Colonic mucosa (tissue), 4 donors: ENCODE results near the gene ZNF610. TPM values are rescaled to one million over a fixed set of nuclear protein-coding genes. Genes with fewer than 3 reads are reported as not detected.
"Not testable (repeated sequence)": the region's sequence is repeated elsewhere in the genome, so short reads cannot be mapped to it uniquely, and the experiment has no call there.

Experiments
- DNase-seq: peaks from one replicate; pipeline ENCODE4 v3.0.0-alpha.2; 2020
- H3K27ac ChIP-seq: fragments of 200-600 bp; one replicate; pipeline ENCODE4 v1.8.0; 2021
- H3K27me3 ChIP-seq: fragments of 200-600 bp; one replicate; pipeline ENCODE4 v1.8.0; 2021
- H3K36me3 ChIP-seq: fragments of 200-600 bp; one replicate; pipeline ENCODE4 v1.8.0; 2021
- H3K4me1 ChIP-seq: fragments of 200-600 bp; one replicate; pipeline ENCODE4 v1.8.0; 2021; ENCODE audit warnings: mild to moderate bottlenecking
- H3K4me3 ChIP-seq: fragments of 200-600 bp; one replicate; pipeline ENCODE4 v1.8.0; 2021
- H3K9ac ChIP-seq, 2 donors: one replicate each; pipeline ENCODE4 v1.7.0; 2013; ENCODE audit warnings: control low read depth in 2 of 2, low read depth in 2 of 2, low read length in 2 of 2
- H3K9me3 ChIP-seq: fragments of 200-600 bp; one replicate; pipeline ENCODE4 v1.8.0; 2021
- CTCF ChIP-seq: fragments of 200-600 bp; IDR thresholded peaks from one replicate; pipeline ENCODE4 v1.8.0; 2022; ENCODE audit warnings: antibody characterized with exemption, mild to moderate bottlenecking
- intact Hi-C: fragments of 100-400 bp; cut with DNase I; formaldehyde crosslinking; loops from one replicate; pipeline ENCODE4 v1.14.1; 2022
- total RNA-seq, 2 donors: library from RNA; stranded (reverse); fragmentation: NEBNext Ultra II Directional in 1 of 2; extraction: Animal tissue kit (Norgen Biotek cat#: 25700) in 1 of 2; gene quantifications; one replicate each; pipeline ENCODE4 v1.2.1, GENCODE V29; 2021
- donor health status: healthy.
- donor health status: DM: no; HTN: no; CAD: no.
- donor health status: DM: no; HTN: no; CAD: no.

The ZNF610 gene
- total RNA-seq, result 1 to 10 TPM in 1 of 2 donors, under 1 TPM in 1; 0.84 to 1.6 TPM

- H3K9ac ChIP-seq, result peak within 1 kb of the TSS; percentile 84 to 85
- intact Hi-C loops, result no loop called here
- H3K27me3 ChIP-seq, result no peaks in the 10 kb centered on the region
- no peaks in the 10 kb centered on the region for H3K4me1 ChIP-seq
- H3K27ac ChIP-seq, result peak within 1 kb of the TSS; percentile 37
- peak; percentile 92 for DNase-seq
- peaks cover 3% of the 10 kb centered on the region for H3K9me3 ChIP-seq
- no peak for TF ChIP-seq CTCF
- H3K36me3 ChIP-seq, result no peaks in the 10 kb centered on the region
- H3K4me3 ChIP-seq, result peak within 1 kb of the TSS; percentile 70
Measured at GRCh38 chr19:52336117-52336790, at the start of gene ZNF610. TSS of gene ZNF610 (plus strand) at chr19:52336243. CDS start at chr19:52349173, 12,930 bp downstream.

- Histone ChIP-seq H3K36me3 (no peaks in the 10 kb centered on the region), H3K4me3 (no peak overlapping the region), H3K27ac (no peak overlapping the region), H3K9me3 (no peaks in the 10 kb centered on the region), H3K27me3 (no peaks in the 10 kb centered on the region), H3K4me1 (no peaks in the 10 kb centered on the region), H3K9ac (no peak overlapping the region)
- no peak for DNase-seq
- intact Hi-C loops, result no loop called here
- no peak for TF ChIP-seq CTCF
Measured at GRCh38 chr19:52286256-52286655, 49.8 kb upstream of the ZNF610 start.

GRCh38 chr19:52291781-52292180, 44.3 kb upstream of the ZNF610 start:
- Histone ChIP-seq H3K27ac (no peak overlapping the region), H3K4me1 (no peaks in the 10 kb centered on the region), H3K36me3 (no peaks in the 10 kb centered on the region), H3K4me3 (no peak overlapping the region), H3K27me3 (no peaks in the 10 kb centered on the region), H3K9ac (no peak overlapping the region), H3K9me3 (no peaks in the 10 kb centered on the region)
- intact Hi-C loops, result no loop called here
- TF ChIP-seq CTCF, result no peak
- no peak for DNase-seq

- intact Hi-C loops, DNase-seq, H3K27ac ChIP-seq, H3K9me3 ChIP-seq, H3K9ac ChIP-seq, H3K36me3 ChIP-seq, H3K4me3 ChIP-seq, H3K27me3 ChIP-seq, H3K4me1 ChIP-seq: not testable (repeated sequence)
Measured at GRCh38 chr19:52292946-52293345, 43.1 kb upstream of the ZNF610 start.

- intact Hi-C loops, result no loop called here
- H3K9ac ChIP-seq, result peak overlapping the region; percentile 15 to 54
- H3K4me3 ChIP-seq, result peak overlapping the region; percentile 70
- no peak for TF ChIP-seq CTCF
- no peak for DNase-seq
- no peaks in the 10 kb centered on the region for H3K4me1 ChIP-seq
- no peaks in the 10 kb centered on the region for H3K9me3 ChIP-seq
- peaks cover 10% of the 10 kb centered on the region for H3K36me3 ChIP-seq
- no peaks in the 10 kb centered on the region for H3K27me3 ChIP-seq
- peak overlapping the region; percentile 69 for H3K27ac ChIP-seq
Measured at GRCh38 chr19:52296400-52296772, 39.7 kb upstream of the ZNF610 start.

- DNase-seq, result peak; percentile 88
- Histone ChIP-seq H3K27me3 (no peaks in the 10 kb centered on the region), H3K9ac (peak within 1 kb of the TSS; percentile 81 to 82), H3K36me3 (peaks cover 16% of the 10 kb centered on the region), H3K9me3 (no peaks in the 10 kb centered on the region), H3K4me1 (no peaks in the 10 kb centered on the region), H3K4me3 (peak within 1 kb of the TSS; percentile 90), H3K27ac (peak within 1 kb of the TSS; percentile 86)
- TF ChIP-seq CTCF, result no peak
- intact Hi-C loops, result no loop called here
Measured at GRCh38 chr19:52296773-52297600, 39.1 kb upstream of the ZNF610 start, which contains the start of gene ZNF480. TSS of gene ZNF480 (plus strand) at chr19:52297169. CDS start at chr19:52300413, 3,244 bp downstream.
